ENCODE measurements around the gene ZGPAT.

The ZGPAT gene

GRCh38 chr20:63703976-63704748 lies 3.7 kb upstream of the ZGPAT start:
- no peak overlapping the region for H3K4ac ChIP-seq (ENCODE audit: low read length)
- H2BK120ac ChIP-seq (ENCODE audit: low read depth, low read length): no peak overlapping the region
- H2AFZ ChIP-seq (ENCODE audit: low read length): no peak overlapping the region
- no peak overlapping the region for H2AK5ac ChIP-seq (ENCODE audit: low read depth, low read length)
- H3K27ac ChIP-seq (replicated peaks; ENCODE audit: low read length): no peak overlapping the region
- no peak for DNase-seq (ENCODE audit: low spot score)
- H3K4me1 ChIP-seq (ENCODE audit: control insufficient read depth in 2 of 2, insufficient read depth in 1 of 2, low read depth in 1 of 2, low read length in 2 of 2): peaks cover 13 to 19% of the 10 kb centered on the region in 2 donors
- no peak overlapping the region for H2BK15ac ChIP-seq (ENCODE audit: low read length)
- H4K91ac ChIP-seq (ENCODE audit: low read depth, low read length, poor library complexity): no peak overlapping the region
- peak overlapping the region; percentile 44 for H3K9ac ChIP-seq (ENCODE audit: low read depth, low read length, poor library complexity)
- H3K18ac ChIP-seq (ENCODE audit: low read length): no peak overlapping the region
- H3K4me2 ChIP-seq (ENCODE audit: insufficient read depth, low read length, poor library complexity, severe bottlenecking): no peak overlapping the region
- H2BK5ac ChIP-seq (ENCODE audit: low read length): peak overlapping the region; percentile 24
- no peak overlapping the region for H3K14ac ChIP-seq (ENCODE audit: low read length)
- no peaks in the 10 kb centered on the region for H3K9me3 ChIP-seq (replicated peaks in 1 of 2; ENCODE audit: control insufficient read depth in 2 of 2, insufficient read depth in 1 of 2, low read depth in 1 of 2, low read length in 2 of 2)
- WGBS, 2 donors (ENCODE audit: extremely low coverage in 2 of 2, insufficient read length in 2 of 2, insufficient replicate concordance in 1 of 2): no CpG with 5 or more reads among the region's 11 CpGs
- peaks cover 30 to 42% of the 10 kb centered on the region in 2 donors for H3K36me3 ChIP-seq (replicated peaks in 1 of 2; ENCODE audit: control insufficient read depth in 2 of 2, insufficient read depth in 2 of 2, low read length in 2 of 2)
- H3K27me3 ChIP-seq (ENCODE audit: control insufficient read depth in 3 of 3, insufficient read depth in 3 of 3, low read depth in 1 of 3, low read length in 3 of 3): no peaks in the 10 kb centered on the region
- H4K8ac ChIP-seq (ENCODE audit: low read depth, low read length): no peak overlapping the region
- no peak overlapping the region for H2BK12ac ChIP-seq (ENCODE audit: low read length)
- no peak overlapping the region for H3K4me3 ChIP-seq (ENCODE audit: low read length in 2 of 2)
- peak overlapping the region; percentile 65 for H3K23ac ChIP-seq (ENCODE audit: low read depth, low read length, poor library complexity)
- H3K79me1 ChIP-seq (ENCODE audit: low read depth, low read length): peaks cover 27% of the 10 kb centered on the region

GRCh38 chr20:63704749-63705117 lies 3.1 kb upstream of the ZGPAT start:
- H4K91ac ChIP-seq (ENCODE audit: low read depth, low read length, poor library complexity): no peak overlapping the region
- H3K4me1 ChIP-seq (ENCODE audit: control insufficient read depth in 2 of 2, insufficient read depth in 1 of 2, low read depth in 1 of 2, low read length in 2 of 2): peaks cover 13 to 14% of the 10 kb centered on the region in 2 donors
- H3K9me3 ChIP-seq (replicated peaks in 1 of 2; ENCODE audit: control insufficient read depth in 2 of 2, insufficient read depth in 1 of 2, low read depth in 1 of 2, low read length in 2 of 2): no peaks in the 10 kb centered on the region
- H3K27ac ChIP-seq (replicated peaks; ENCODE audit: low read length): no peak overlapping the region
- H2BK120ac ChIP-seq (ENCODE audit: low read depth, low read length): no peak overlapping the region
- no peak overlapping the region for H4K8ac ChIP-seq (ENCODE audit: low read depth, low read length)
- H3K9ac ChIP-seq (ENCODE audit: low read depth, low read length, poor library complexity): no peak overlapping the region
- H2BK12ac ChIP-seq (ENCODE audit: low read length): no peak overlapping the region
- peaks cover 33 to 48% of the 10 kb centered on the region in 2 donors for H3K36me3 ChIP-seq (replicated peaks in 1 of 2; ENCODE audit: control insufficient read depth in 2 of 2, insufficient read depth in 2 of 2, low read length in 2 of 2)
- no peak for DNase-seq (ENCODE audit: low spot score)
- no peak overlapping the region for H3K4me3 ChIP-seq (ENCODE audit: low read length in 2 of 2)
- no peak overlapping the region for H3K4ac ChIP-seq (ENCODE audit: low read length)
- H3K23ac ChIP-seq (ENCODE audit: low read depth, low read length, poor library complexity): no peak overlapping the region
- H3K14ac ChIP-seq (ENCODE audit: low read length): no peak overlapping the region
- H3K4me2 ChIP-seq (ENCODE audit: insufficient read depth, low read length, poor library complexity, severe bottlenecking): no peak overlapping the region
- no peak overlapping the region for H2AK5ac ChIP-seq (ENCODE audit: low read depth, low read length)
- H2AFZ ChIP-seq (ENCODE audit: low read length): no peak overlapping the region
- no peak overlapping the region for H2BK5ac ChIP-seq (ENCODE audit: low read length)
- no peaks in the 10 kb centered on the region for H3K27me3 ChIP-seq (ENCODE audit: control insufficient read depth in 3 of 3, insufficient read depth in 3 of 3, low read depth in 1 of 3, low read length in 3 of 3)
- H3K18ac ChIP-seq (ENCODE audit: low read length): no peak overlapping the region
- WGBS, 2 donors (ENCODE audit: extremely low coverage in 2 of 2, insufficient read length in 2 of 2, insufficient replicate concordance in 1 of 2): no CpG with 5 or more reads among the region's 6 CpGs
- peaks cover 27% of the 10 kb centered on the region for H3K79me1 ChIP-seq (ENCODE audit: low read depth, low read length)
- no peak overlapping the region for H2BK15ac ChIP-seq (ENCODE audit: low read length)

DNA sequence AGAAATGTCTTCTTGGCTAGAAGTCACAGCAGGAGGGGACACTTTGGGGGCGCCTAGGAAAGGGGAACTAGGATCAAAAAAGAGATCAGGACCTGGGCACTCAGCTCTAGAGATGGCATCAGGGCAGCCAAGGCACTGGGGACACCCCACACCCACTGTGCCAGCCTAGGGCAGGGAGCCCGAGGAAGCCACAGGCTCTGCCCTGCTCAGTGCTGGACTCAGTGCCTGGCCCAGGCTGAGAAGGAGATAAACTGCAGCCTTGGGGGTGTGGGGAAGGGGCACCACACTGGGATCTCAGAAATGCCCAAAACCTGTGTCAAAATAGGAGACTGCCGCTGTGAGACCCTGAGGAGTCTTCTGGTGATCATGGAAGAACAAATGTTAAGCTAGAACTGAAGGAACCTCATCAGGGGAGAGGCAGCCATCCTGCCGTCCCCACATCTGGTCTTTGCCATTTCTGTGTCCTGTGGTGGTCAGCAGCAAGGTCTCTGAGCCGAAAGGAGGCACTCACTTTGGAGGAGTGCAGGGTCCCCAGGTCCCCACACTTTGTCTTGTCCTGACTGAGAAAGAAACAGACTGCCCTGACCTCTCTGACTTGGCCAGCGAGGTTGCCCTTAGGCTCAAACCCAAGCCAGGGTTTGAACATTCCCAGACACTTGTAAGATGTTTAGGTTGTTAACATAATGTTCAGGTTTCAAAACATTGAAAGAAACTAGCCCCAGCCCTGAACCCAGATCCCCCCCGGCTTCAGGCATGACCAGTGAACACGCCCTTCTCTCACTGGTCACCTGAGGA lies 2.4 kb upstream of the ZGPAT start:
- H3K4me1 ChIP-seq (ENCODE audit: control insufficient read depth in 2 of 2, insufficient read depth in 1 of 2, low read depth in 1 of 2, low read length in 2 of 2): peaks cover 12 to 13% of the 10 kb centered on the region in 2 donors

More for the DNA sequence above, 2.4 kb upstream of the ZGPAT start:
- no peak overlapping the region for H2BK5ac ChIP-seq (ENCODE audit: low read length)
- no peak overlapping the region for H3K4me2 ChIP-seq (ENCODE audit: insufficient read depth, low read length, poor library complexity, severe bottlenecking)
- no peak overlapping the region for H3K9ac ChIP-seq (ENCODE audit: low read depth, low read length, poor library complexity)
- no peak overlapping the region for H3K14ac ChIP-seq (ENCODE audit: low read length)
- H3K23ac ChIP-seq (ENCODE audit: low read depth, low read length, poor library complexity): no peak overlapping the region
- no peak overlapping the region for H3K18ac ChIP-seq (ENCODE audit: low read length)
- no CpG with 5 or more reads among the region's 8 CpGs for WGBS, 2 donors (ENCODE audit: extremely low coverage in 2 of 2, insufficient read length in 2 of 2, insufficient replicate concordance in 1 of 2)
- no peak for DNase-seq (ENCODE audit: low spot score)
- no peaks in the 10 kb centered on the region for H3K9me3 ChIP-seq (replicated peaks in 1 of 2; ENCODE audit: control insufficient read depth in 2 of 2, insufficient read depth in 1 of 2, low read depth in 1 of 2, low read length in 2 of 2)
- H4K91ac ChIP-seq (ENCODE audit: low read depth, low read length, poor library complexity): no peak overlapping the region
- no peak overlapping the region for H3K27ac ChIP-seq (replicated peaks; ENCODE audit: low read length)
- H3K36me3 ChIP-seq (replicated peaks in 1 of 2; ENCODE audit: control insufficient read depth in 2 of 2, insufficient read depth in 2 of 2, low read length in 2 of 2): peaks cover 33 to 53% of the 10 kb centered on the region in 2 donors
- peak overlapping the region in 1 of 2 donors; percentile 91 for H3K4me3 ChIP-seq (ENCODE audit: low read length in 2 of 2)
- no peak overlapping the region for H2BK120ac ChIP-seq (ENCODE audit: low read depth, low read length)
- H4K8ac ChIP-seq (ENCODE audit: low read depth, low read length): no peak overlapping the region
- H2AK5ac ChIP-seq (ENCODE audit: low read depth, low read length): no peak overlapping the region
- H3K79me1 ChIP-seq (ENCODE audit: low read depth, low read length): peaks cover 27% of the 10 kb centered on the region
- no peak overlapping the region for H2BK12ac ChIP-seq (ENCODE audit: low read length)
- no peak overlapping the region for H3K4ac ChIP-seq (ENCODE audit: low read length)
- H3K27me3 ChIP-seq (ENCODE audit: control insufficient read depth in 3 of 3, insufficient read depth in 3 of 3, low read depth in 1 of 3, low read length in 3 of 3): no peaks in the 10 kb centered on the region
- H2AFZ ChIP-seq (ENCODE audit: low read length): no peak overlapping the region
- no peak overlapping the region for H2BK15ac ChIP-seq (ENCODE audit: low read length)

Measured in neuronal stem cell (in vitro differentiated cells).